Liver (tissue), 3 donors: ENCODE results near the gene ENTHD1.

ENCODE experiments used
- CTCF ChIP-seq: fragments of 150-350 bp; IDR thresholded peaks from 2 replicates; pipeline ENCODE4 v1.5.1; 2017; ENCODE audit warnings: improper control_type of control experiment, low read depth, low read length; ENCODE audit not compliant: missing input control
- EGR1 ChIP-seq, 2 donors: IDR thresholded peaks; 2 replicates each; pipeline ENCODE4 v1.6.1; 2016 to 2018; ENCODE audit warnings: antibody characterized with exemption in 2 of 2, low read depth in 2 of 2
- NR2F2 ChIP-seq: IDR thresholded peaks from 2 replicates; pipeline ENCODE4 v1.6.1; 2016; ENCODE audit warnings: antibody characterized with exemption
- RAD21 ChIP-seq, 2 donors: IDR thresholded peaks; 2 replicates each; pipeline ENCODE4 v1.6.1; 2016; ENCODE audit warnings: antibody characterized with exemption in 2 of 2, mild to moderate bottlenecking in 2 of 2
- RXRA ChIP-seq, 2 donors: IDR thresholded peaks; 2 replicates each; pipeline ENCODE4 v1.6.1; 2017 to 2018; ENCODE audit warnings: antibody characterized with exemption in 2 of 2, mild to moderate bottlenecking in 1 of 2
- YY1 ChIP-seq: IDR thresholded peaks from 2 replicates; pipeline ENCODE4 v1.6.1; 2016; ENCODE audit warnings: antibody characterized with exemption, mild to moderate bottlenecking
- donor health status: healthy.
- donor health status: healthy.

GRCh38 chr22:39771486-39771885 lies 122.1 kb downstream of the ENTHD1 start:
- TF ChIP-seq CTCF (no peak), YY1 (no peak), NR2F2 (no peak), RXRA (IDR thresholded peaks at IDR 0.05) (no peak), RAD21 (IDR thresholded peaks at IDR 0.05) (no peak), EGR1 (IDR thresholded peaks at IDR 0.05; ENCODE audit: low read depth in 2 of 2) (no peak)
